Measurements from ENCODE around the gene ELAVL3.

Gene ELAVL3

DNA sequence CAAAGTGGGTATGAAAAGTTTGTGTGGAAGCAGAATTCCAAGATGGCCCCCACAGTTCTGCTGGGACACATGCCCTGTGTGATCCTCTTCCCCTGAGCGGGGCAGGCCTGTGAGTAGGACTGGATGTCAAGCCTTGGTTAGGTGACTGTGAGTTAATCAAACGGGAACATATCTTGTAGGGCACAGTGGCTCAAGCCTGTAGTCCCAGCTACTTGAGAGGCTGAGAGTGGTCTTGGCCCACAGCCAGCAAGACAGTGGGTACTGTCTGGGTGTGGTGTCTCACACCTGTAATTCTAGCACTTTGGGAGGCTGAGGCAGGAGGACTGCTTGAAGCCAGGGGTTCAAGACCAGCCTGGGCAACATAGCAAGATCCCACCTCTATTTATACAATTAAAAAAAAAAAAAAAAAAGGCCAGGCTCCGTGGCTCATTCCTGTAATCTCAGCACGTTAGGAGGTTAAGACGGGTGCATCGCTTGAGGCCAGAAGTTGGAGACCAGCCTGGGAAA is 18.4 kb upstream of the ELAVL3 start:
- Mint-ChIP-seq H3K9me3 (no peaks in the 10 kb centered on the region), H3K4me1 (peaks cover 0 to 4% of the 10 kb centered on the region in 2 donors), H3K4me3 (no peak overlapping the region), H3K27me3 (no peaks in the 10 kb centered on the region), H3K36me3 (peaks cover 24 to 51% of the 10 kb centered on the region in 2 donors), H3K27ac (no peak overlapping the region)
- ATAC-seq (replicated peaks) (no peak), DNase-seq (no peak)

DNA sequence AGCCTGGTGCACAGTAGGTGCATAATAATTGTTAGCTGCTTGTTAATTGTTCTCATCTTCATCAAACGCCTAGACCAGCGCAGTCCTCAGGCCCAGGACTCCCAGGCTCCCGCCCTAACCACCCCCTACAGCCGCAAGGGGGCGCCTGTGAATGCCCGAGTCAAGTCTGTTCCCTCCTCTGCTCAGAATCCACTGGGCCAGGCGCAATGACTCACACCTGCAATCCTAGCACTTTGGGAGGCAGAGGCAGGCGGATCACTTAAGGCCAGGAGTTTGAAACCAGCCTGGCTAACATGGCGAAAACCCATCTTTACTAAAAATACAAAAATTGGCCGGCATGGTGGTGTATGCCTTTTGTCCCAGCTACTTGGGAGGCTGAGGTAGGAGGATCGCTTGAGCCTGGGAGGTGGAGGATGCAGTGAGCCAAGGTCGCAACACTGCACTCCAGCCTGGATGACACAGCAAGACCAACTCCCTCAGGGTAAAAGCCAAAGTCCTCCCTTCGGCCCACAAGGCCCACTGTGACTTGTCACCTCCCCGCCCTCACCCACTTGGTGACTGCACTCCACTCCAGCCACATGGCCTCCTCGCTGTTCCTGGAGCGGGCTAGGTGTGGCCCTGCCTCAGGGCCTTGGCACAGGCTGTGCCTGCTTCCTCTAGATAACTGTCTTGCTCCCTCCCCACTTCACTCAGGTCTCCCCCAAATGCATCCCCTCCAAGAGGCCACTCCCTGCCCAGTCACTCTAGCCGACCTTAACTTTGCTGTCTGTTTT is 15.7 kb upstream of the ELAVL3 start:
- H3K4me1 Mint-ChIP-seq, result peaks cover 0 to 4% of the 10 kb centered on the region in 2 donors

DNA sequence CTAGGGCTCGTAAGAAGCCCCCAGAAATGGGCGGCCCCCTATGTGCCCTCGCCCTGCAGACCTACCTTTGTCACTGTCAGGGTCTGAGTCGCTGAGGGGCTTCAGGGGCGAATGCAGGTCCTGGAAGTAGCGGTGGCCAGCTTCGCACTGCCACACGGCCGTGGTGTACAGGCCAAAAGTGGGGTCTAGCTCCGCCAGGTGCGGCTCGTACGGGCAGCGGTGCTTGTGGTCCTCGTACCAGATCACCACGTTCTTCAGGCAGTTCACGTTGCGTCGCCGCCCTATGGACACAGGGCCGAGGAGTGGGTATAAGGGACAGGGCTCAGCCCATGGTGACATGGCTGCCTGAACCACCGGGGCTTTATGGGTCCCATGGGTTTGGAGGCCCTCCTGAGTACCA is 15.0 kb upstream of the ELAVL3 start:
- Mint-ChIP-seq H3K4me3 (no peak overlapping the region), H3K27me3 (no peaks in the 10 kb centered on the region), H3K36me3 (peaks cover 30 to 56% of the 10 kb centered on the region in 2 donors), H3K4me1 (peaks cover 0 to 3% of the 10 kb centered on the region in 2 donors), H3K27ac (no peak overlapping the region), H3K9me3 (no peaks in the 10 kb centered on the region)
- ATAC-seq (replicated peaks) (no peak), DNase-seq (no peak)

More for the DNA sequence above, 15.7 kb upstream of the ELAVL3 start:
- H3K9me3 Mint-ChIP-seq, result no peaks in the 10 kb centered on the region
- no peak overlapping the region for H3K4me3 Mint-ChIP-seq
- peaks cover 30 to 57% of the 10 kb centered on the region in 2 donors for H3K36me3 Mint-ChIP-seq
- no peaks in the 10 kb centered on the region for H3K27me3 Mint-ChIP-seq
- DNase-seq (no peak), ATAC-seq (replicated peaks) (peak; percentile 72 to 86)
- no peak overlapping the region for H3K27ac Mint-ChIP-seq

DNA sequence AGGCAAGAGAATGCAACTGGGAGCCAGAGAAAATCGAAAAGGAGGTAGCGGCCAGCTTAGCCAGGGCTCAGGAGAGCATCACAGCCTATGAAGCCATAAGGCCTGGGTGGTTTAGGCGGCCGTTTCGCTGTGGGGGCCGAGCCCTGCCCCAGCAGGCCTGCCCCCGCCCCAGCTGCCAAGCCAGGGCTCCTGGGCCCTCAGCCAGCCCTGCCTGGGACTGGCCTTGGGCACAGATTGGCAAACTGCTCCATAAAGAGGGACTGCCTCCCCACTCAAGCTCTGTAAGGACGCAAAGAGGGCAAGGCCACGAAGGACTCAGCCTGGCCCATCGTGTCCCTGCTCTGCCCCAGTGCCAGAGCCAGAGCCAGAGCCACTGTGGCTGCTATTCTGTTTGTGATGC is 14.6 kb upstream of the ELAVL3 start:
- no peak for ATAC-seq (replicated peaks)
- DNase-seq, result no peak
- H3K4me1 Mint-ChIP-seq, result peaks cover 0 to 3% of the 10 kb centered on the region in 2 donors
- H3K4me3 Mint-ChIP-seq, result no peak overlapping the region
- H3K27ac Mint-ChIP-seq, result no peak overlapping the region
- H3K9me3 Mint-ChIP-seq, result no peaks in the 10 kb centered on the region
- H3K36me3 Mint-ChIP-seq, result peaks cover 34 to 57% of the 10 kb centered on the region in 2 donors
- H3K27me3 Mint-ChIP-seq, result no peaks in the 10 kb centered on the region

DNA sequence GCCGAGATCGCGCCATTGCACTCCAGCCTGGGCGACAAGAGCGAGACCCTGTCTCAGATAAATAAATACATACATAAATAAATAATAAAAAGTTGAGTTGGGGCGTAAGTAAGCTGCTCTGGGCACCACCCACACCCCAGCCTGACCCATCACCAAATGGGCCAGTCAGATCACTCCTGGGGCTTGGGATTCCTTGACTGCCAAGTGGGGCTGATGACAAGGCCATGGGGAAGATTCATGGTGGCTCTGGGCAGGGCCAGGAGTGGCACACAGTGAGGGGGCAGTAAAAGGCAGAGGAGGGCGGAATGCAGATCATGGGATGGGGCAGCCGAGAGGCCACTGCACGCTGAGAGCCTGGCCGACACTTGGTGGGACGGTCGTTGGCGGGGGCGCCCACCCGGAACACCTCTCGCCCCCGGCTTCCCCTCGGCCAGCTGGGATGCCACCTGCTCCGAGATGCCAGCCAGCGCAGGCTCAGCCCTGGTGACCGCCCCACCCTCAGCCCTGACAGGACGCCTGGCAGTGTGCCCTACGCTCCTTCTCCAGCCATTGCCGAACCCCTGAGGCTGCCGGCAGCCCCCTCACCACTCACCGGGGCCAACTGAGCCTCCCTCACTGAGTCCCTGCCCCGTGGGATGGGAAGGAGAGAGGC is 13.9 kb upstream of the ELAVL3 start:
- DNase-seq, result no peak
- Mint-ChIP-seq H3K27ac (no peak overlapping the region), H3K4me3 (no peak overlapping the region), H3K36me3 (peaks cover 35 to 59% of the 10 kb centered on the region in 2 donors), H3K27me3 (no peaks in the 10 kb centered on the region), H3K9me3 (no peaks in the 10 kb centered on the region), H3K4me1 (peaks cover 2 to 3% of the 10 kb centered on the region in 2 donors)
- ATAC-seq (replicated peaks), result no peak

DNA sequence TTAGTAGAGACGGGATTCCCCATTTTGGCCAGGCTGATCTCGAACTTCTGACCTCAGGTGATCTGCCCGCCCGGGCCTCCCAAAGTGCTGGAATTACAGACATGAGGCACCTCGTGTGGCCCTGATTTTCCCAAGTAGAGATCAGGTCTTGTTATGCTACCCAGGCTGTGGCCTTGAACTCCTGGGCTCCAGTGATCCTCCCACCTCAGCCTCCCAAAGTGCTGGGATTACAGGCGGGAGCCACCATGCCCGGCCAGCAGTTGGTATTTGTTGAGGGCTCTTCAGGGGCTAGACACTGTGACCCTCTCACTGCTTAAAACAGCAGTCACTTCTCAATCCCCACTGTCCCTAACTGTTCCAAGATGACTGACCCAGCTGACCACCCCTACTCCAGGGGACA is 8.5 kb upstream of the ELAVL3 start:
- Mint-ChIP-seq H3K27ac (no peak overlapping the region), H3K9me3 (no peaks in the 10 kb centered on the region), H3K4me3 (no peak overlapping the region), H3K36me3 (peaks cover 39 to 59% of the 10 kb centered on the region in 2 donors), H3K4me1 (peaks cover 0 to 8% of the 10 kb centered on the region in 2 donors), H3K27me3 (peaks cover 0 to 4% of the 10 kb centered on the region in 2 donors)
- DNase-seq, result no peak
- no peak for ATAC-seq (replicated peaks)

DNA sequence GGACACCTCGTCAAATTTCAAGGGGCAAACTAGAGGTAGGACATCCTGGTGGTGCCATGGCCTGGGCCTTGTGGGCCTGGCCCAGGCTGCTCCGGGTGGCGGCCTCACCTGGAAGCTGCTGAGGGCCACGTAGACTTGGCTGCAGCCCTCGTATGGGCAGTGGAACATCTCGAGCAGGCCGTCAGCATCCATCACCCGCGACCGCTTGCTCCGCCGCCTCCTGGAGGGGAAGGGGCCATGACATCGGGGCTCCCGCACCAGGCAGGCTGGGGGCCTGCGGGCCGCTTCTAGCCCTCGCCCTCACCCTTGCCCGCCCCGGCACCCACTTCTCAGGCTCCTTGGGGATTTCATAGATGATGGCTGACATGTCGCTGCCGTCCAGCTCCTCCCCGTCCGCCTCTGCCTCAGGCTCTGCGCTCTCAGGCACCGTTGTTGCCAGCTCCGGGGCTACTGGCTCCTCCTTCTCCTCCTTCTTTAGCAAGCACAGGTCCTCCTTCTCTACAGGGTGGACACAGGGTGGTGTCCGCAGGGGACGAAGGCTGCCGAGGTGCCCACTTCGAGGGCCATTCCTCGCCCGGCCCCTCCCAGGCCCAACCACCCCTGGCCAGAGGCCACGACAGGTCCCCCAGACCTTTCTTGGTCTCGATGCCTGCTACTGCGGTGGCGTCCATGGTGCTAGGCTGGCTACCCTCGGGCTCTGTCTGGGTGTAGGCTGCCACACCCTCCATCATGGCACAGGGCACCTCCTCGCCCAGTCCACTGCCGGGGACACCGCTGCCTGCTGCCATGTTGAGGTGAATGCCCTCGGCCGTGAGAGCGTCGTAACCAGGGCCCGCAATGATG is 6.0 kb upstream of the ELAVL3 start:
- no peak for DNase-seq

DNA sequence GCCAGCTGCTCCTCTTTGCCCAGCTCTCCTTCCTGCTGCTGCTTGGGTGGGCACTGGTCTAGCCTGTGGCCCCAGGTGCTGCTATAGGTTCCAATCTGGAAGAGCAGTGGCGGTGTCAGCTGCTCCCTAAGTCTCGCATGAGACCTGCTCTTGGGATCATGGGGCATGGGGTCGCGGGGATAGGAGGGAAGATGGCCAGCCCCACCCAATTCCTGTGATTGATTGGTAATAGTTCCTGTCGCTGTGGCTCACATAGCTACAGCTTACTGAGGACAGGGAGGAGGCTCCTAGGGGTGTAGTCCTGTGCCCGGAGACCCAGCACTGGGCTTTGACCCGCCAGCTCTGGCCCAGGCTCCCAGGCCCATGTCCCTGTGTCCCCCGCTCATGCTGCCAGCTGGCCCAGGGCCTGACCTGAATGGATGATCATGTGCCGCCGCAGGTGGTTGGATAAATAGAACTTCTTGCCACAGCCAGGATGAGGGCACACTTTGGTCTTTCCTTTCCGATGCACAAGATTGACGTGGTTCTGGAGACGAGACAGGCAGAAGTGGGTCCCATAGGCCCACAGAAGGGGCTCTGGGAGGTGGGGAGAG is 4.5 kb upstream of the ELAVL3 start:
- DNase-seq (no peak), ATAC-seq (replicated peaks) (no peak)
- H3K27me3 Mint-ChIP-seq, result peaks cover 23% of the 10 kb centered on the region in 2 donors
- H3K27ac Mint-ChIP-seq, result no peak overlapping the region
- peaks cover 35 to 43% of the 10 kb centered on the region in 2 donors for H3K36me3 Mint-ChIP-seq
- peaks cover 0 to 1% of the 10 kb centered on the region in 2 donors for H3K9me3 Mint-ChIP-seq
- no peak overlapping the region for H3K4me3 Mint-ChIP-seq
- H3K4me1 Mint-ChIP-seq, result peaks cover 11 to 29% of the 10 kb centered on the region in 2 donors

More for the DNA sequence above, 6.0 kb upstream of the ELAVL3 start:
- Mint-ChIP-seq H3K36me3 (peaks cover 43 to 53% of the 10 kb centered on the region in 2 donors), H3K27me3 (peaks cover 11 to 13% of the 10 kb centered on the region in 2 donors), H3K9me3 (peaks cover 0 to 1% of the 10 kb centered on the region in 2 donors), H3K4me1 (peaks cover 6 to 20% of the 10 kb centered on the region in 2 donors), H3K27ac (no peak overlapping the region), H3K4me3 (no peak overlapping the region)
- no peak for ATAC-seq (replicated peaks)

DNA sequence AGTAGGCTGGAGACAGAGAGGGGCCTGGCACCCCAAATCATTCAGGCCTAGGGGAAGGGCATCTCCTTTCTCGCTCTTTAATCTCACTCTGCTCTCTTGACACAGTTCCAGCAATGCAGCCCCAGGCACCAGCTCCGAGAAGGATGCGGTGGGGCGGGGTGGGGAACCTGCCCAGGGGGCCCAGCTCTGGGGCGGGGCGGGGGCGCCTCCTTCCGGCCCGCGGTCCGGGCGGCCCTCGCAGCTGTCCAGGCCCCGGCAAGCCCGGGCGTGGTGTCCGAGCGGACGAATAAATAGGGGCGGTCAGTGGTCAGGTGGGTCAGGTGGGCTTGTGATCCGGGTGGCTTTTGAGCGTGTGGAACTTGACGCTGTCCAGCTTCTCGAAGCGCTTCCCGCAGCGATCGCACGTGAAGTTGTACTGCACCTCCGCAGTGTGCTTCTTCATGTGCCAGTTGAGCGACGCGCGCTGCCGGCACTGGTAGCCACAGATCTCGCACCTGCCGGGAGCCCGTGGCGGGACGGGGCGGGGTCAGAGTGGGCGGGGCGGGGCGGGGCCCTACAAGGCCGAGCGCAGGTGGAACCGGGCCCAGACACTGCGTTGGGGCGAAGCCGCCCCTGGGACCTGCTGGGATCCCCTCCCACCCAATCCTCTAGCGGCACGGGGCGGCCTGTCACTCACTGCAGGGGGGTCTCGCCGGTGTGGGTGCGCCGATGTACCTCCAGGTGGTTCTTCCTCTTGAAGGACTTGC is 2.7 kb upstream of the ELAVL3 start:
- Mint-ChIP-seq H3K4me1 (peaks cover 18 to 30% of the 10 kb centered on the region in 2 donors), H3K27me3 (peaks cover 31 to 37% of the 10 kb centered on the region in 2 donors), H3K36me3 (peaks cover 28 to 29% of the 10 kb centered on the region in 2 donors), H3K27ac (peak overlapping the region; percentile 51), H3K9me3 (peaks cover 0 to 1% of the 10 kb centered on the region in 2 donors), H3K4me3 (no peak overlapping the region)
- DNase-seq (no peak), ATAC-seq (replicated peaks) (no peak)

DNA sequence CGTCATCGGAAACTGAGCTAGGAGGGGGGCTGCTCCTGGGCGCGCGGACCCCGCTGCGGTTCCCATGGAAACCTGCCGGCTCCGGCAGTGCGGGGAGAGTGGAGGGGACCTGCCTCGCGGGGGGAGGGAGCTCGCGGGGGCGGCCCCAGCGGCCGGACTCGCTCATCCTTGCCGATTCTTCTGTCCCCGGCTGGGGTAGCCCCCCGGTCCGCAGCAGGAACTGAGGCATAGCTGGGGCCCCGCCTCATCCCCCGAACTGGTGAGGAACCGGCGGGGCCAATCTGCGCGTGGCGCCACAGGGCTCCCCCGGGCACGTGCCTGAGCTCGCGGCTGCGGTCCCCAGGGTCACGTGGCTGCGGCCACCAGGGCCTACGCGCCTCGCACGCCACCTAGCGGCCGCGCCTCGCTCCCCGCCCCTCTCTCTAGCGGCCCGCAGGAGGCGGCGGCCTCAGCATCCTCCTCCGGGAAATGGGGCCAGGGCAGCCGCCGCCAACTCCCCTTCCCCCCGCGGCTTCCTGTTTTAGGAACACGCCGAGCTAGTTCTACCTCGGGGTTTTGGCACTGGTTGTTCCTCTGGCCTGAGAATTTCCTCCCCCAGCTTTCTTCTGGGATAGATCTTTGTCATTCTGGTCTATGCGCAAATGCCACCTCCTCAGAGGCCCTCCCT is 1.7 kb upstream of the ELAVL3 start:
- Mint-ChIP-seq H3K27me3 (peaks cover 34 to 47% of the 10 kb centered on the region in 2 donors), H3K9me3 (peaks cover 0 to 1% of the 10 kb centered on the region in 2 donors), H3K36me3 (peaks cover 25 to 26% of the 10 kb centered on the region in 2 donors), H3K27ac (peak overlapping the region; percentile 91), H3K4me3 (peak overlapping the region; percentile 82 to 84), H3K4me1 (peaks cover 19 to 34% of the 10 kb centered on the region in 2 donors)
- DNase-seq (peak; percentile 83), ATAC-seq (replicated peaks) (peak; percentile 83 to 89)

DNA sequence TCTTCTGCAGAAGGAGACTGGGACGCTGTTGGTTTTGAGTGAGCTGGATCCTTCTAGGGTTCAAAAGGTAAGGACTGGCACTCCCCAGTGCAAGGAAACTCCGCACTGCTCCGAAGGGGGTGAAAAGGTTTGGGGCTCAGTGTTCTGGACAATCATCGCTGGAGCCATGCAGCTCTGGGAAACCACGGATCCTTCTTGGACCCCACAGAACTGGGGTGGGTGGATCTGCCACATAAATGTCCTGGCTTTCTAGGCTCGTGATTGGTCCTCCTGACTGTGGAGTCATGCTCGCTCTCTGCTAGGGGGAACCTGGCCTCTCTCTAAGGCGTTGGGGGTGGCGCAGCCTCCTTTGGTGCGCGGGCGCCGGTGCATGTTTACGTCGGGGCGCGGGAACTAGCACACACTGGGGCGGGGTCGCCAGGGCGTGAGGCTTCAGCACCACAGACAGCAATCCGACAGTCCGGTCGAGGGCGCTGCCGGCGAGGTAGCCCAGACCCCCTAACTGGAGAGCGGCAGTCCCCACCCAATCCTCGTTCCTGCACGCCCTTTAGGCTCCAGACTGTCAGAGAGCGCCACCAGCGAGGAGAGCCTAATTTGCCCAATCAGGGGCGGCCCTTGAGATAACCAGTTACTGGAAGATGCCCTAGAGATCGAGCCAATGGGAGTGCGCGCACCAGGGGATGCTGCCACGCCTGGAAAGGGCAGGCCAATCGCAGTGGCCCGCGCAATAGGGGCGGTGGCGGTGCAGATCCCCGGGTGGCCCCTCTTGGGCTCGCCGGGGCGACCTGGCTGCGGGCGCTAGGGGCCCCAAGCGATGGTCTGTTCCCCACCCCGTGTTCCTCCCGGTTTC is 913 bp upstream of the ELAVL3 start:
- Mint-ChIP-seq H3K4me3 (peak overlapping the region; percentile 82 to 84), H3K4me1 (peaks cover 19 to 34% of the 10 kb centered on the region in 2 donors), H3K9me3 (peaks cover 0 to 1% of the 10 kb centered on the region in 2 donors), H3K36me3 (peaks cover 18 to 20% of the 10 kb centered on the region in 2 donors), H3K27ac (peak overlapping the region; percentile 91), H3K27me3 (peaks cover 34 to 54% of the 10 kb centered on the region in 2 donors)
- peak; percentile 84 to 86 for ATAC-seq (replicated peaks)
- peak; percentile 71 for DNase-seq
